Progenitor cell of endocrine pancreas (in vitro differentiated cells): Measurements from ENCODE around the gene FRMD4A. TPM values are rescaled to one million over a fixed set of nuclear protein-coding genes. Genes with fewer than 3 reads are reported as not detected.
"Not testable (repeated sequence)": the region's sequence is repeated elsewhere in the genome, so short reads cannot be mapped to it uniquely, and the experiment has no call there.

Experiments used
- DNase-seq: peaks from one replicate; pipeline ENCODE4 v3.0.0; 2021; ENCODE audit warnings: low spot score; ENCODE audit not compliant: unreplicated experiment
- H3K27ac Mint-ChIP-seq: 2 replicates; pipeline ENCODE4 v1.8.0; 2021; ENCODE audit warnings: mild to moderate bottlenecking, moderate library complexity, mixed read lengths
- H3K27me3 Mint-ChIP-seq: 2 replicates; pipeline ENCODE4 v1.8.0; 2021; ENCODE audit warnings: mixed read lengths
- H3K36me3 Mint-ChIP-seq: 2 replicates; pipeline ENCODE4 v1.8.0; 2022; ENCODE audit warnings: mixed read lengths; ENCODE audit not compliant: insufficient read depth
- H3K4me1 Mint-ChIP-seq: 2 replicates; pipeline ENCODE4 v1.8.0; 2021; ENCODE audit warnings: low read depth, mixed read lengths
- H3K4me3 Mint-ChIP-seq: 2 replicates; pipeline ENCODE4 v1.8.0; 2021; ENCODE audit warnings: low read depth, mild to moderate bottlenecking, moderate library complexity, mixed read lengths
- H3K9me3 Mint-ChIP-seq: 2 replicates; pipeline ENCODE4 v1.8.0; 2021; ENCODE audit warnings: low read depth, mixed read lengths
- total RNA-seq: library from RNA; stranded (reverse); gene quantifications from 2 replicates; pipeline ENCODE4 v1.2.1, GENCODE V29; 2021
- TF ChIP-seq, protein P1 (sequence below): fragments of 200-600 bp; sonication (generic); IDR thresholded peaks from one replicate; pipeline ENCODE4 v1.5.0; 2021; ENCODE audit warnings: antibody characterized with exemption, mild to moderate bottlenecking; ENCODE audit not compliant: unreplicated experiment

The FRMD4A gene
- total RNA-seq, 1 donor from 2014 or later, result 42.2 TPM

DNA sequence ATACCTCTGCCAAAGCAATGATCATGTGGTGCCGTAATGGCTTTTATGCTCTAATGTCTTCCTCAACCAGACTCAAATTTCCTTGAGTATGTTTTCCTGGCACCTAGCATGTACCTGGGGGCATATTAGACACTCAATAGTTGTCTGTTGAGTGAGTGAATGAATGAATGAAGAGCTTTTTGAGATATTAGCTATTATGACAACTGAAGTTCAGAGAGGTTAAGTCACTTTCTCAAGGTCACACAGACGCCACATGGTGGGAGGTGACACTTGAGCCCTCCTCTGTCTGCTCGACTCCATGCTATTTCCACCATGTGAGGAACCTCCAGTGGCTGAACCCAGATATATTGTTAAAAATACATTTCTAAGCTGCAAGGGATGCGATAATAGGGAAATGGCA is 611.9 kb downstream of the FRMD4A start:
- TF ChIP-seq, protein P1, sequence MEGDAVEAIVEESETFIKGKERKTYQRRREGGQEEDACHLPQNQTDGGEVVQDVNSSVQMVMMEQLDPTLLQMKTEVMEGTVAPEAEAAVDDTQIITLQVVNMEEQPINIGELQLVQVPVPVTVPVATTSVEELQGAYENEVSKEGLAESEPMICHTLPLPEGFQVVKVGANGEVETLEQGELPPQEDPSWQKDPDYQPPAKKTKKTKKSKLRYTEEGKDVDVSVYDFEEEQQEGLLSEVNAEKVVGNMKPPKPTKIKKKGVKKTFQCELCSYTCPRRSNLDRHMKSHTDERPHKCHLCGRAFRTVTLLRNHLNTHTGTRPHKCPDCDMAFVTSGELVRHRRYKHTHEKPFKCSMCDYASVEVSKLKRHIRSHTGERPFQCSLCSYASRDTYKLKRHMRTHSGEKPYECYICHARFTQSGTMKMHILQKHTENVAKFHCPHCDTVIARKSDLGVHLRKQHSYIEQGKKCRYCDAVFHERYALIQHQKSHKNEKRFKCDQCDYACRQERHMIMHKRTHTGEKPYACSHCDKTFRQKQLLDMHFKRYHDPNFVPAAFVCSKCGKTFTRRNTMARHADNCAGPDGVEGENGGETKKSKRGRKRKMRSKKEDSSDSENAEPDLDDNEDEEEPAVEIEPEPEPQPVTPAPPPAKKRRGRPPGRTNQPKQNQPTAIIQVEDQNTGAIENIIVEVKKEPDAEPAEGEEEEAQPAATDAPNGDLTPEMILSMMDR, result no peak

DNA sequence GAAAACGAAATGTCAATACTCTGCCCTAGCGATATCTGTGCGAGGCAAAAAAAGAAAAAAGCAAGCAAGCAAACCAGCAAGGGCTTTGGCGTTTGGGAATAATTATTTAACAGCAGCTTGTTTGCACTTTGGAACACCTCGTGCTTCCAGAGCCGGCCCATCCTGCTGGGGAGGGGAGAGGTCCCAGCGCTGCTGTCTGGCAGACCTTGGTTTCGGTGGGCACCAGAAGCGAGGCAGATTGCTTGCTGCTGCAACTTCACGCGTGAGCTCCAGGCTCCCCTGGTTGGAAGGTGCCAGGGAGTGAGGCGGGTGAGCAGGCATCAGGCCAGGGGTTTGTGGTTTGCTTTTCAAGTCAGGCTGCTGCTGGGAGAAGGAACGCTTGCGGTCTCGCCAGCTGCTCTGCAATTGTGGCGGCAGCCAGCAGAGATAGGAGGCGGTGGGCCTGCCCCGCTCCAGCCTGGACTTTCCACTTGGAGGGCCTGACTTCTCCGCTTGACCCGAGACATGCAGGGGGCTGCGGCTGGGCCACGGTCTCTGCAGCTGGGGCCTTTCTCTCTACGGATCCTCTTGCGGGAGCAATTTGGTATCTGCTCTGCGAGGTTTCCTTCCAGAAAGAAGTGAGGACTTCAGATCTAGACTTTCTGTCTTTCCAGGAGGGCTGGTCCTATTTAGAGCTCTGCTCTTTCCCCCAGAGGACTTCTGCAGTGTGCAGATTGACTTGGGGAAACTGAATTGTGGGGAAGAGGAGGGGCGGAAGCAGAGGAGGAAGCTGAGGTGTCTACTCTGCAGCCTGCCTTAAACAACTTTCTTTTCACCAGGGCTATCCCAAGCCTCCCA is 612.6 kb downstream of the FRMD4A start:
- Mint-ChIP-seq H3K9me3 (peaks cover 4% of the 10 kb centered on the region), H3K36me3 (peaks cover 4% of the 10 kb centered on the region), H3K4me1 (peaks cover 46% of the 10 kb centered on the region), H3K27me3 (peaks cover 10% of the 10 kb centered on the region), H3K27ac (peak overlapping the region; percentile 97), H3K4me3 (peak overlapping the region; percentile 70)
- peak; percentile 33 for DNase-seq
- TF ChIP-seq, protein P1, result no peak

More for the DNA sequence above, 611.9 kb downstream of the FRMD4A start:
- DNase-seq, result no peak
- Mint-ChIP-seq H3K4me3 (peak overlapping the region; percentile 70), H3K27me3 (peaks cover 10% of the 10 kb centered on the region), H3K4me1 (peaks cover 46% of the 10 kb centered on the region), H3K9me3 (peaks cover 4% of the 10 kb centered on the region), H3K36me3 (peaks cover 4% of the 10 kb centered on the region), H3K27ac (peak overlapping the region; percentile 97)

DNA sequence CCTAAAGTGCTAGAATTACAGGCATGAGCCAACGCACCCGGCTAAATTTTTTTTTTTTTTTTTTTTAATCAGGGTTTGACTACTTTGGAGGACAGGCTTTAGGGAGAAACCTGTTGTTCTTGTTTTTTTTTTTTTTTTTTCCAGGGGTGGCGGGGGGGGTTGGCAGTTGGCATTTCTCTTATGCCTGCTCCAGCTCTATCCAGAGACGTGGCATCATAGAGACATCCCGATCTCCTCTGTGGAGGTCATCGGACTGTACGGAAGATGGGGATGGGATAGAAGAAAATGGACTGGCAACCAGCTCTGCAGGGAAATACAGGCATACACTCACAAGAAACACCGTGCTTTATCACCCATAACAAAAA is 613.2 kb downstream of the FRMD4A start:
- Mint-ChIP-seq H3K27ac (peak overlapping the region; percentile 97), H3K27me3 (peaks cover 10% of the 10 kb centered on the region), H3K9me3 (peaks cover 4% of the 10 kb centered on the region), H3K36me3 (peaks cover 4% of the 10 kb centered on the region), H3K4me3 (peak overlapping the region; percentile 70), H3K4me1 (peaks cover 48% of the 10 kb centered on the region)
- no peak for DNase-seq
- TF ChIP-seq, protein P1, result no peak

DNA sequence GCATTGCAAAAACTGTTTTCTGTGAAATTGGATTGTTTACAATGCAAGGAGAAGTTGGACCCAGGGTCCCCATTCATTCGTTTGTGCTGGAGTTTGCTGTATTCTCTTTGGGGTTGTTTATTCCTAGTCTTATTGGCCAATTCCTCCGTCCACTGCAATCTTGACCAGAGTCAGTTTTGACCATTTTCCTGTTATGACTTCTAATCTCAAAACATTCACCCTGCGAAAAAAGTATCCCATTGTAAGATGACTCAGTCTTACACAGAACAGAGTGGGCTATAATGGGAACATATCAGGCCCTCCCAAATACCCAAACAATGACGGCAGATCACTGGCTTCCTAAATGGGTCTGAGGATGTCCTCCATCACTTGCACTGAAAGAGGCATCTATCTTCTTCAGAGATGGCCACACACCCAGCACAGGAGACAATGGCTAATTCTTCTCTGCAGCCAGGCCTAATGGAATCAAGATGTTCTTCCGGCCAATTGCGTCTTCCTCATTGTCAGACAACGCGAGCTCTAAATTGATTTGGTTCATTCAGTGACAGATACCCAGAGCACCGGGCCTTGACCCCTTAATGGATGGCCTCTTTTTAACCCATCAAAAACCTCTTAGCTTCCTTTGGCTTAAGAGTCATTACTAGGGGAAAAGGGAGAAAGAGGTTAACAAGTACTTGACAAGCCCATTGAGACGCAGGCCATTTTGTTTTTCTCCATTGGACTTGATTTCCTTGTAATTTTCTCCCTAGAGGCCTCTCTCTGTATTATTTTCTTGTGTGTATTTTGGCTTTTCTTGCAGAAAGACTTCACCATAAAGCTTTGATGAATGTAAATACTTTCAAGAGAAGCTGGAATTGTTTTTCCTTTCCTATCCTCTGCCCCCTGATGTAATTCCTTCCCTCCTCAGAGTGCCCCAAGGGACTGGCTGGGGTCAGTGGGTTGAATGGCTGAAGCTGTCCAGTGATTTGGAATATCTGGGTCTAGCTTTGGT is 614.3 kb downstream of the FRMD4A start:
- Mint-ChIP-seq H3K4me1 (peaks cover 45% of the 10 kb centered on the region), H3K27me3 (peaks cover 14% of the 10 kb centered on the region)
- TF ChIP-seq, protein P1, result no peak

DNA sequence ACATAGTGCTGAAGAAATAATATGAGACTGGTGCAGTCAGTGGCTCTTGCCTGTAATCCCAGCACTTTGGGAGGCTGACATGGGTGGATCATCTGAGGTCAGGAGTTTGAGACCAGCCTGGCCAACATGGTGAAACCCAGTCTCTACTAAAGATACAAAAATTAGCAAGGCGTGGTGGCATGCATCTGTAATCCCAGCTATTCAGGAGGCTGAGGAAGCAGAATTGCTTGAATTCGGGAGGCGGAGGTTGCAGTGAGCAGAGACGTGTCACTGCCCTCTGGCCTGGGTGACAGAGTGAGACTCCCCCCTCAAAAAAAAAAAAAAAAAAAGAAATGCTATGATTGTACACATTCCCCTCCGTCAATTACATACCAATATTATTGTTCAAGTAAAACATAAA is 615.1 kb downstream of the FRMD4A start:
- H3K4me1 Mint-ChIP-seq, result peaks cover 52% of the 10 kb centered on the region
- not testable (repeated sequence) for H3K4me3 Mint-ChIP-seq, DNase-seq, H3K27ac Mint-ChIP-seq, H3K9me3 Mint-ChIP-seq, H3K36me3 Mint-ChIP-seq
- H3K27me3 Mint-ChIP-seq, result peaks cover 19% of the 10 kb centered on the region

More for the DNA sequence above, 614.3 kb downstream of the FRMD4A start:
- peaks cover 4% of the 10 kb centered on the region for H3K36me3 Mint-ChIP-seq
- H3K9me3 Mint-ChIP-seq, result peaks cover 4% of the 10 kb centered on the region
- H3K4me3 Mint-ChIP-seq, result no peak overlapping the region
- H3K27ac Mint-ChIP-seq, result no peak overlapping the region
- DNase-seq, result no peak
